GM19239 (cell line): ENCODE results near the gene NOX5.

ENCODE experiments used
- DNase-seq: peaks from one replicate; pipeline ENCODE4 v3.0.0; 2011; ENCODE audit warnings: low spot score; ENCODE audit not compliant: insufficient read length
- FAIRE-seq: peaks from 2 replicates; lab custom pipeline; 2011; peaks lifted over from hg19 to GRCh38; lab: Jason Lieb, UNC

NOX5 gene

GRCh38 chr15:69016021-69016595 lies 1.6 kb downstream of the NOX5 start:
- no peak for FAIRE-seq
- DNase-seq, result no peak

GRCh38 chr15:69017978-69018377 lies 3.5 kb downstream of the NOX5 start:
- FAIRE-seq (no peak), DNase-seq (no peak)

GRCh38 chr15:69018951-69019350 lies 4.5 kb downstream of the NOX5 start:
- DNase-seq, result no peak
- no peak for FAIRE-seq

GRCh38 chr15:69021895-69022294 lies 7.4 kb downstream of the NOX5 start:
- no peak for FAIRE-seq
- DNase-seq, result no peak

DNA sequence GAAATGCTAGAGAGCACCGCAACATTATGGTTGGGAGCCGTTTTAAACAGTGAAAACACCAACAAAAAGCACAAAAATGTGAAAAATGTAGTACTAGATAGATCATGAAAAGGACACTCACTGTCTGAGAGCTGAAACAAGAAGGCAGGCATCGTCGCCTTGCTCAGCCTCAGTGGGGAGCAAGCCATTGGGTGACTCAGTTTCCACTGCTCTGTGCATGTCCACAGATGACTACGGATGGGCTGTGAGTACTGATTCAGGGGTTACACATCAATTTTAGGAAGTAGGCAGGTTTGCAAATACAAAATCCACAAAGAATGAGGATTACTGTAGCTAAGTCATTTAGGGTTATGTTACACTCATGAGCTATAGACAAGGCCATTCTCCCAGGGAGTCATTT lies 10.8 kb downstream of the NOX5 start:
- DNase-seq (no peak), FAIRE-seq (no peak)

DNA sequence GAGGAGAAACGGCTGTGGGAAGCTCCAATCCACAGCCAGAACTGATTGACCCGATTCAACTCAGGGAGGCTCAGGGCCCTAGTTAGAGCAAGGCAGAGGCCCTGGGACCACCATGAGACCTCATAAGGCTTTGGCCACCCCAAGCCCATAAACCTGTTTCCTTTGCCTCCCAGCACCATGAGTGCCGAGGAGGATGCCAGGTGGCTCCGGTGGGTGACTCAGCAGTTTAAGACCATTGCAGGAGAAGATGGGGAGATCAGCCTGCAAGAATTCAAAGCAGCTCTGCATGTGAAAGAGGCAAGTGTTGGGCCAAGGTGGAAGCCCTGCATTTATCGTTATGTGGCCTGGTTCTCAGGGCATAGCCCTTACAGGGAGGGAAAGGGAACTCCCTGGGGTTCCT lies 11.9 kb downstream of the NOX5 start:
- DNase-seq (no peak), FAIRE-seq (no peak)

- DNase-seq (no peak), FAIRE-seq (no peak)
Observed at GRCh38 chr15:69027976-69028518, 13.6 kb downstream of the NOX5 start.

- FAIRE-seq (no peak), DNase-seq (no peak)
Observed at GRCh38 chr15:69031013-69032001, 16.8 kb downstream of the NOX5 start.

GRCh38 chr15:69032031-69032430 lies 17.5 kb downstream of the NOX5 start:
- no peak for DNase-seq
- FAIRE-seq, result no peak

GRCh38 chr15:69032703-69033373 lies 18.3 kb downstream of the NOX5 start:
- no peak for DNase-seq
- no peak for FAIRE-seq

DNA sequence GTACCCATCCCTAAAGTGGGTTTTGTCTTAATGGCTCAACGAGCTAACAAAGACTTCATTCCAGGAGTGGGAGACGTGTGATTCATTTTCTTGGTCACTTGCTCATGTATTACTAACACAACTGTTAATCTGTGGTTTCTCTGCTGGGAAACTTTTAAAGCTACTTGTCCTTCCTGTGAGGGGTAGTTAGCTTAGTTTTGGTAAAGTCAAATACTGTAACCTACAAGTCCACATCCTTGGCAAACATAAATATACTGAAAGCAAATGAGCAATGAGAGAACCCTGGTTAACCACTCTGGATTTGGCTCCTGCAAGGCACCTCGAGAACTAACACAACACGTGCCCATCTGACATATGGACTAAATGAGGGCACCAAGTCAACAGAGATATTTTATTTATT lies 19.9 kb downstream of the NOX5 start:
- no peak for DNase-seq
- FAIRE-seq, result no peak

GRCh38 chr15:69035205-69035917 lies 20.9 kb downstream of the NOX5 start:
- no peak for DNase-seq
- no peak for FAIRE-seq

- FAIRE-seq, result no peak
- DNase-seq, result no peak
Observed at GRCh38 chr15:69035918-69036258, 21.4 kb downstream of the NOX5 start.

- FAIRE-seq, result no peak
Observed at GRCh38 chr15:69036826-69037225, 22.3 kb downstream of the NOX5 start.

GRCh38 chr15:69037482-69037881 lies 23.0 kb downstream of the NOX5 start:
- no peak for FAIRE-seq
- no peak for DNase-seq

More at GRCh38 chr15:69036826-69037225, 22.3 kb downstream of the NOX5 start:
- DNase-seq, result no peak

GRCh38 chr15:69037977-69038376 lies 23.5 kb downstream of the NOX5 start:
- FAIRE-seq (no peak), DNase-seq (no peak)

DNA sequence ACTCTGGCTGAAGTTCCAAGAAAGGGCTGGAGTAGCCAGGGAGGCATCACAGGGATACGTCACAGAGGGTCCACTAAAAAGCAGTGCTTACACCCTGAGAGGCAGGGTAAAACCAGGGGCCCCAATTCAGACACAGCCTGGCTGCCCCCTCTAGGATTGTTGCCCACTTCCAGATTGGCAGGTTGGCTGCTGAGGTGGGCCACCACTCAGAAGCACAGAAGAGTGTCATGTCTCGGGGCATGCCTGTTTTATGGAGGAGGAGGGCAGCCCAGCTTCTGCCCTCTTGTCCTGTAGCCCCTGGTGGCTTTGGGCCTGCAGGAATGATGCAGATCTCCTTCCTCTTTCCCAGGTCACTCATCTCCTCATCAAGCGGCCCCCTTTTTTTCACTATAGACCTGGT lies 24.0 kb downstream of the NOX5 start:
- FAIRE-seq (no peak), DNase-seq (no peak)

DNA sequence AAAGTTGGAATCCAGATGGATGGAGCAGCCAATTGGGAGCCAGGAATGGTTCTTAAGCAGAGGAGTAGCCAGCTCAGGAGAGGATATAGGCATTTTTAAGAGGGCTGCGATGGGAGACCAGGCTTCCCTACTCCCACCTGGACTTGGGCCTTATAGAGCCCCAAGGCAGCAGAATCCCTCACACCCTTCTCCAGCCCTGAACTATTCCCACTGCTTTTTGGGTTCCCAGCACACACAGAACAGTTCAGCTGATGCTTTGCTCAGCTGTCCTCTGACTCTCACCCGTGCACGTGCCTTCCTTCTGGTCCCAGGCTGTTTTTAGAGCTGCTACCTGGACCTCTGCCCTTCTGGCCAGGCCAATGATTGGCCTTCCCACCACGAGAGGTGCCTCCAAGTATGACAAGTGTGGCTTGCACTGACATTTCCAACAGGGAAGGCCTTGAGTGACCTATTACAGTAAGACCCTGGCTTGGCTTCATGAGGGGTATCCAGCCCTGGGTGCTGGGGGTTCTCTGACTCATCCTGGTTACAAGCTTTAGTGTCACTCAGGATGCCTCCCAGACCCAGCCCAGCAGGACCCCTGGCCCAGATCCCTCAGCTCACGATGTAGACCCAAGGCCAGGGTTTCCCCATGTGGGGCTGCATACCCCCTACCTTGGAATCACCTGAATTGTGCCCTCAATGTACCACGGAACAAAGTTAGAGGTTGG lies 25.2 kb downstream of the NOX5 start:
- no peak for FAIRE-seq

DNA sequence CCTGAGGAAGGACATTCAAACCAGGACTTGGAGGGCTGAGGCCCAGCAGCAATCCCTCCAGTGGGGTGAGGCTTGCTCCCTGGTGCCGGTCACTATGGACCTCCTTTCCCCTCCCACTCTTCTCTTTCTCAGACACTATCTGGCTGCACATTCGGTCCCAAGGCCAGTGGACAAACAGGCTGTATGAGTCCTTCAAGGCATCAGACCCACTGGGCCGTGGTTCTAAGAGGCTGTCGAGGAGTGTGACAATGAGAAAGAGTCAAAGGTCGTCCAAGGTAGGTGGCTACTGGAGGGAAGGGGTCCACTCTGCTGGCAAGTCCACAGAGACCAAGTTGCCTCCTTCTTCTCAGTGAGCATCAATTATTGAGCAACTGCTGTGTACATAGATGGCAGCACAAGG lies 28.0 kb downstream of the NOX5 start:
- DNase-seq (no peak), FAIRE-seq (no peak)

More for the DNA sequence above, 25.2 kb downstream of the NOX5 start:
- no peak for DNase-seq

DNA sequence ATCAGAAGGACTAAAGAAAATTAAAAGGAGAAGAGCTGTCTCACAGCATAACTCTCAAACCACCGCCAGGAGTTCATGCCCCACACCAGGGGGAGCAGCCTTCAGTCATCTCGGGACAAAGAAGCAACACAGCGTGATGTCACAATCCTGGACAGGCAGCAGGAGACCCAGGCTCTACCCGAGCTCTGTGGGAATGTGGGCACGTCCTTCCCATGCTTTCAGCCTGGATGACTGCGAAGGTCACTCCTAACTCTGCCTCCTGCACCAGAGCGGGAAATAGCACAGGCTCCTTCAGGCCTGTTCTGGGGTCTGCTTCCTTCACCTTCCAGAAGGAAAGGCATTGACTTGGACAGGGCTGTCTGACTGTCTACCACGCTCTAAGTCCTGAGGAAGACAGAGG lies 31.3 kb downstream of the NOX5 start:
- FAIRE-seq (no peak), DNase-seq (no peak)
